Vagina (tissue), 2 donors: ENCODE data around the gene SUPT3H. TPM values are rescaled to one million over a fixed set of nuclear protein-coding genes. Genes with fewer than 3 reads are reported as not detected.

Experiments used
- DNase-seq, 2 donors: peaks; one replicate each; pipeline ENCODE4 v3.0.0-alpha.2; 2017; ENCODE audit errors: extremely low spot score in 2 of 2
- H3K27ac ChIP-seq: fragments of 200-600 bp; sonication (generic); one replicate; pipeline ENCODE4 v1.5.1; 2019
- H3K27me3 ChIP-seq: fragments of 200-600 bp; sonication (generic); one replicate; pipeline ENCODE4 v1.5.1; 2019
- H3K36me3 ChIP-seq, 2 donors: fragments of 200-600 bp; sonication (generic); one replicate each; pipeline ENCODE4 v1.5.1; 2017 to 2019
- H3K4me1 ChIP-seq: fragments of 200-600 bp; sonication (generic); one replicate; pipeline ENCODE4 v1.5.1; 2019
- H3K4me3 ChIP-seq, 2 donors: fragments of 200-600 bp; sonication (generic); 1 replicate in 1 of 2; 2 replicates in 1 of 2; pipeline ENCODE4 v1.5.1; 2016 to 2019
- H3K9me3 ChIP-seq: fragments of 200-600 bp; sonication (generic); one replicate; pipeline ENCODE4 v1.5.1; 2019
- CTCF ChIP-seq, 3 experiments: fragments of 450-650 bp in 2 of 3; fragments of 200-600 bp in 1 of 3; sonication (generic) in 1 of 3; IDR thresholded peaks; one replicate each; pipeline ENCODE4 v1.5.1; 2017 to 2019; ENCODE audit warnings: antibody characterized with exemption in 3 of 3, mild to moderate bottlenecking in 2 of 3, moderate library complexity in 2 of 3
- POLR2A ChIP-seq, 2 donors: fragments of 450-650 bp; IDR thresholded peaks; one replicate each; pipeline ENCODE4 v1.6.1; 2017; ENCODE audit warnings: antibody characterized with exemption in 2 of 2, mild to moderate bottlenecking in 2 of 2, moderate library complexity in 2 of 2
- POLR2AphosphoS5 ChIP-seq, 2 donors: sonication (generic); formaldehyde crosslinking; IDR thresholded peaks; one replicate each; pipeline ENCODE4 v1.9.0; 2017; ENCODE audit warnings: antibody characterized with exemption in 2 of 2, mild to moderate bottlenecking in 2 of 2, low read depth in 1 of 2; ENCODE audit not compliant: insufficient read depth in 1 of 2
- intact Hi-C: fragments of 100-400 bp; cut with DNase I; formaldehyde crosslinking; loops from one replicate; pipeline ENCODE4 v1.15.1; 2023
- total RNA-seq: library from RNA; depleted of rRNA; stranded (reverse); fragments of >200 nt; gene quantifications from one replicate; pipeline ENCODE4 v1.2.3, GENCODE V29; 2016

Gene SUPT3H
- total RNA-seq, 1 donor from 2014 or later: 4.2 TPM

GRCh38 chr6:44935693-44936300 is 441.9 kb downstream of the SUPT3H start:
- intact Hi-C loops: no loop called here
- no peaks in the 10 kb centered on the region for H3K27me3 ChIP-seq
- H3K9me3 ChIP-seq: no peaks in the 10 kb centered on the region
- no peak overlapping the region for H3K4me3 ChIP-seq
- no peaks in the 10 kb centered on the region for H3K4me1 ChIP-seq
- DNase-seq: no peak
- H3K36me3 ChIP-seq: no peaks in the 10 kb centered on the region
- TF ChIP-seq POLR2AphosphoS5 (IDR thresholded peaks at IDR 0.05; ENCODE audit: insufficient read depth in 1 of 2, low read depth in 1 of 2) (no peak), POLR2A (IDR thresholded peaks at IDR 0.05) (no peak), CTCF (IDR thresholded peaks at IDR 0.05) (no peak)
- no peak overlapping the region for H3K27ac ChIP-seq

- no peak for DNase-seq
- Histone ChIP-seq H3K27ac (no peak overlapping the region), H3K9me3 (no peaks in the 10 kb centered on the region), H3K4me3 (no peak overlapping the region), H3K27me3 (no peaks in the 10 kb centered on the region), H3K4me1 (no peaks in the 10 kb centered on the region), H3K36me3 (no peaks in the 10 kb centered on the region)
- intact Hi-C loops: no loop called here
- TF ChIP-seq CTCF (IDR thresholded peaks at IDR 0.05): no peak
- TF ChIP-seq POLR2AphosphoS5 (IDR thresholded peaks at IDR 0.05; ENCODE audit: insufficient read depth in 1 of 2, low read depth in 1 of 2): no peak
- TF ChIP-seq POLR2A (IDR thresholded peaks at IDR 0.05): no peak
Measured at GRCh38 chr6:44933108-44933507, 444.6 kb downstream of the SUPT3H start.

GRCh38 chr6:44932651-44933091 is 445.1 kb downstream of the SUPT3H start:
- no peaks in the 10 kb centered on the region for H3K9me3 ChIP-seq
- no peaks in the 10 kb centered on the region for H3K4me1 ChIP-seq
- H3K27me3 ChIP-seq: no peaks in the 10 kb centered on the region
- H3K36me3 ChIP-seq: no peaks in the 10 kb centered on the region
- intact Hi-C loops: no loop called here
- DNase-seq: no peak
- H3K27ac ChIP-seq: no peak overlapping the region
- TF ChIP-seq POLR2A (IDR thresholded peaks at IDR 0.05) (no peak), POLR2AphosphoS5 (IDR thresholded peaks at IDR 0.05; ENCODE audit: insufficient read depth in 1 of 2, low read depth in 1 of 2) (no peak), CTCF (IDR thresholded peaks at IDR 0.05) (no peak)
- H3K4me3 ChIP-seq: no peak overlapping the region

- DNase-seq: no peak
- H3K27me3 ChIP-seq: no peaks in the 10 kb centered on the region
- H3K27ac ChIP-seq: no peak overlapping the region
- no peak overlapping the region for H3K4me3 ChIP-seq
- no peaks in the 10 kb centered on the region for H3K4me1 ChIP-seq
- TF ChIP-seq POLR2A (IDR thresholded peaks at IDR 0.05): no peak
- TF ChIP-seq CTCF (IDR thresholded peaks at IDR 0.05): no peak
- TF ChIP-seq POLR2AphosphoS5 (IDR thresholded peaks at IDR 0.05; ENCODE audit: insufficient read depth in 1 of 2, low read depth in 1 of 2): no peak
- no peaks in the 10 kb centered on the region for H3K36me3 ChIP-seq
- intact Hi-C loops: no loop called here
- H3K9me3 ChIP-seq: no peaks in the 10 kb centered on the region
Measured at GRCh38 chr6:44931385-44931784, 446.3 kb downstream of the SUPT3H start.

GRCh38 chr6:44926556-44926955 is 451.2 kb downstream of the SUPT3H start:
- no peak overlapping the region for H3K27ac ChIP-seq
- no peak for DNase-seq
- H3K4me1 ChIP-seq: no peaks in the 10 kb centered on the region
- no peaks in the 10 kb centered on the region for H3K9me3 ChIP-seq
- no peaks in the 10 kb centered on the region for H3K27me3 ChIP-seq
- TF ChIP-seq POLR2AphosphoS5 (IDR thresholded peaks at IDR 0.05; ENCODE audit: insufficient read depth in 1 of 2, low read depth in 1 of 2) (no peak), POLR2A (IDR thresholded peaks at IDR 0.05) (no peak), CTCF (IDR thresholded peaks at IDR 0.05) (no peak)
- intact Hi-C loops: no loop called here
- H3K36me3 ChIP-seq: no peaks in the 10 kb centered on the region
- H3K4me3 ChIP-seq: no peak overlapping the region
